Measurements from ENCODE around the gene NEDD1. TPM values are rescaled to one million over a fixed set of nuclear protein-coding genes. Genes with fewer than 3 reads are reported as not detected.

Gene NEDD1, protein sequence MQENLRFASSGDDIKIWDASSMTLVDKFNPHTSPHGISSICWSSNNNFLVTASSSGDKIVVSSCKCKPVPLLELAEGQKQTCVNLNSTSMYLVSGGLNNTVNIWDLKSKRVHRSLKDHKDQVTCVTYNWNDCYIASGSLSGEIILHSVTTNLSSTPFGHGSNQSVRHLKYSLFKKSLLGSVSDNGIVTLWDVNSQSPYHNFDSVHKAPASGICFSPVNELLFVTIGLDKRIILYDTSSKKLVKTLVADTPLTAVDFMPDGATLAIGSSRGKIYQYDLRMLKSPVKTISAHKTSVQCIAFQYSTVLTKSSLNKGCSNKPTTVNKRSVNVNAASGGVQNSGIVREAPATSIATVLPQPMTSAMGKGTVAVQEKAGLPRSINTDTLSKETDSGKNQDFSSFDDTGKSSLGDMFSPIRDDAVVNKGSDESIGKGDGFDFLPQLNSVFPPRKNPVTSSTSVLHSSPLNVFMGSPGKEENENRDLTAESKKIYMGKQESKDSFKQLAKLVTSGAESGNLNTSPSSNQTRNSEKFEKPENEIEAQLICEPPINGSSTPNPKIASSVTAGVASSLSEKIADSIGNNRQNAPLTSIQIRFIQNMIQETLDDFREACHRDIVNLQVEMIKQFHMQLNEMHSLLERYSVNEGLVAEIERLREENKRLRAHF
- total RNA-seq, result 10 to 100 TPM in 1 of 2 donors, 1 to 10 TPM in 1; 5.4 to 28.9 TPM
- polyA plus RNA-seq, result 1 to 10 TPM; 2.4 TPM

DNA sequence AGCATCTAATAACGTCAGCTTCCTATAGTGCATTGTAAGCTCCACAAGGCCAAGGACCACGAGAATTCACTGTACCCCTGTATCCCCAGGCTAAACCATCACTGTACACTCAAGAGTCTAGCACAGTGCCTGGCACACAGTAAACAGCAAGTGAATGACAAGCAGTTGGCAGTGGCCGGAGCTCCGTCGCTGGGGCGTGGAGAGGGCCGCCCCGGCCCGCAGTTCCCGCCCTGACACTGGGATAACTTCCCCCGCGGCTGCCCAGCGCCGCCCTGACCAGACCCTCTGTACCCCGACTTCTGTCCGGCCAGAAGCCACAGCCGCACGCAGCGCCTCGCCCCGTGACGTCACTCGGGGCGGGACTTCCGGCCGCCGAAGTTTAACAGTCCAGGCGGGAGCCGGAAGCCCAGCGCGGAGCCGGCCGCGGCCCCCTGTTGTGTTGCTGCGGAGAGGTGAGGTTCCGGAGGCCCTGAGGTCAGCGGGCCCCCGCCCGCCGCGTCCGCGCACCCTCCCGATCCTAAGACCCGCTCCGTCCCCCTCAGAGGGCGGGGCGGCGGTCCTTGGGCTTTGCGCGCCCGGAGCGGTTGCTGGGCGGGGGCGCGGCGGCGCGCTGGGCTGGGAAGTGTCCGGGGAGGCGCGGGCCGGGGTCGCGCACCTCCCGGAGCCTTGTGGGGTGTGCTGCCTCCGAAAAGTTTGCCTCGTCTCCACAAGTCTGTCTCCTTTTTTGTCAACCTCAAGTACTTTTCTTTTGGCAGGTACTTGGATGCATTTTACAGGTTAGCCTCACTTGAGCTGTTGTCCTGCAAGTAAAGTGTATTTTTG, at the start of gene NEDD1:
Gene NEDD1, plus strand, starts transcription at position 409 of the 822 bp plus-strand sequence. CDS start 2,503 bp downstream, outside the sequence.
- WGBS, result under 1% methylated on average over 68 of the region's 68 CpGs
- no peaks in the 10 kb centered on the region for H3K27me3 ChIP-seq (ENCODE audit: control insufficient read depth in 4 of 4, insufficient read depth in 4 of 4, low read length in 3 of 4)
- TF ChIP-seq FOXA2 (IDR thresholded peaks at IDR 0.05) (peak; percentile 27), RXRA (IDR thresholded peaks at IDR 0.05) (no peak), GABPA (IDR thresholded peaks at IDR 0.05 in 1 of 2, conservative IDR thresholded peaks at IDR 0.05 in 1 of 2) (peak; percentile 70 to 90)
- H3K9me3 ChIP-seq (ENCODE audit: control insufficient read depth in 4 of 4, low read length in 3 of 4), result no peaks in the 10 kb centered on the region
- peaks cover 0 to 11% (median 8%) of the 10 kb centered on the region in 4 donors for H3K4me1 ChIP-seq (ENCODE audit: control insufficient read depth in 4 of 4, insufficient read depth in 4 of 4, low read length in 3 of 4)
- H3K36me3 ChIP-seq (ENCODE audit: control insufficient read depth in 4 of 4, insufficient read depth in 3 of 4, low read depth in 1 of 4, low read length in 3 of 4), result no peaks in the 10 kb centered on the region
- peak; percentile 90 for DNase-seq (ENCODE audit: low spot score)
- H3K9ac ChIP-seq (ENCODE audit: low read depth in 1 of 2, low read length in 2 of 2), result peak within 1 kb of the TSS; percentile 85 to 95
- peak within 1 kb of the TSS; percentile 84 to 94 (median 86) for H3K4me3 ChIP-seq (ENCODE audit: low read depth in 1 of 3, low read length in 3 of 3)
- H3K27ac ChIP-seq (ENCODE audit: low read depth in 1 of 2, low read length in 2 of 2), result peak within 1 kb of the TSS; percentile 64 to 78

DNA sequence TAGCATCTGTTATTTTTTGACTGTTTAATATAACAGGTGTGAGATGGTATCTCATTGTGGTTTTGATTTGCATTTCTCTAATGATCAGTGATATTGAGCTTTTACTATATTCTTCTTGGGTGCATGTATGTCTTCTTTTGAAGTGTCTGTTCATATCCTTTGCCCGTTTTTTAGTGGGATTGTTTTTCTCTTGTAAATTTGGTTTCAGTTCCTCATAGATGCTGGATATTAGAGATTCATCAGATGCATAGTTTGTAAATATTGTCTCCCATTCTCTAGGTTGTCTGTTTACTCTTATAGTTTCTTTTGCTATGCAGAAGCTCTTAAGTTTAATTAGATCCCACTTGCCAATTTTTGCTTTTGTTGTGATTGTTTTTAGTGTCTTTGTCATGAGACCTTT, 48.9 kb upstream of the NEDD1 start:
- no peaks in the 10 kb centered on the region for H3K36me3 ChIP-seq (ENCODE audit: control insufficient read depth in 4 of 4, insufficient read depth in 3 of 4, low read depth in 1 of 4, low read length in 3 of 4)
- 54% methylated on average over 1 of the region's 1 CpG for WGBS
- no peaks in the 10 kb centered on the region for H3K9me3 ChIP-seq (ENCODE audit: control insufficient read depth in 4 of 4, low read length in 3 of 4)
- H3K4me3 ChIP-seq (ENCODE audit: low read depth in 1 of 3, low read length in 3 of 3), result no peak overlapping the region
- H3K27me3 ChIP-seq (ENCODE audit: control insufficient read depth in 4 of 4, insufficient read depth in 4 of 4, low read length in 3 of 4), result peaks cover 0 to 3% (median 0%) of the 10 kb centered on the region in 4 donors
- DNase-seq (ENCODE audit: low spot score), result no peak
- H3K9ac ChIP-seq (ENCODE audit: low read depth in 1 of 2, low read length in 2 of 2), result no peak overlapping the region
- TF ChIP-seq FOXA1 (IDR thresholded peaks at IDR 0.05) (no peak), NR2F2 (IDR thresholded peaks at IDR 0.05) (no peak), SP1 (IDR thresholded peaks at IDR 0.05) (no peak), FOXA2 (IDR thresholded peaks at IDR 0.05) (no peak)
- H3K4me1 ChIP-seq (ENCODE audit: control insufficient read depth in 4 of 4, insufficient read depth in 4 of 4, low read length in 3 of 4), result no peaks in the 10 kb centered on the region
- no peak overlapping the region for H3K27ac ChIP-seq (ENCODE audit: low read depth in 1 of 2, low read length in 2 of 2)

GRCh38 chr12:96861656-96862055, 45.4 kb upstream of the NEDD1 start:
- WGBS, result 80% methylated on average over 2 of the region's 2 CpGs
- no peak for DNase-seq (ENCODE audit: low spot score)
- Histone ChIP-seq H3K9ac (ENCODE audit: low read depth in 1 of 2, low read length in 2 of 2) (no peak overlapping the region), H3K36me3 (ENCODE audit: control insufficient read depth in 4 of 4, insufficient read depth in 3 of 4, low read depth in 1 of 4, low read length in 3 of 4) (no peaks in the 10 kb centered on the region), H3K9me3 (ENCODE audit: control insufficient read depth in 4 of 4, low read length in 3 of 4) (no peaks in the 10 kb centered on the region), H3K4me3 (ENCODE audit: low read depth in 1 of 3, low read length in 3 of 3) (no peak overlapping the region), H3K4me1 (ENCODE audit: control insufficient read depth in 4 of 4, insufficient read depth in 4 of 4, low read length in 3 of 4) (no peaks in the 10 kb centered on the region), H3K27ac (ENCODE audit: low read depth in 1 of 2, low read length in 2 of 2) (no peak overlapping the region), H3K27me3 (ENCODE audit: control insufficient read depth in 4 of 4, insufficient read depth in 4 of 4, low read length in 3 of 4) (peaks cover 0 to 3% (median 0%) of the 10 kb centered on the region in 4 donors)
- no peak for TF ChIP-seq HNF4A (conservative IDR thresholded peaks at IDR 0.05)

DNA sequence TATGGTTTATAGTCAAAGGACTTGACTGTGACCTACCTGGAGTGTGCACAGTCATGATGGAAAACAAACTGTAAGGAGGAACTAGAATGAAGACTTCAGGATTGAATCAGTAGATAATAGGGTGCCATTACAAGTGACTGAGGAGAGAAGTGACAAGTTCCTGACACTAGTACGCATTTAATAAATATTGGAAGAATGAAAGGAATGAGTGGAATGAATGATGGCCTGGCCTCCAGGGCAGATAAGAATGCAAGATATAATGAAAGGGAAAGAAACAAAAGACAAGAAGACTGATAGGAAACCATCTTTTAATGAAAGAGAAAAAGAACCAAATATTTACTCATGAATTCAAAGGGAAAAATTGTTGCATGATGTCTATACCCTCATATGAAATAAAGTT, 44.7 kb upstream of the NEDD1 start:
- Histone ChIP-seq H3K4me1 (ENCODE audit: control insufficient read depth in 4 of 4, insufficient read depth in 4 of 4, low read length in 3 of 4) (no peaks in the 10 kb centered on the region), H3K4me3 (ENCODE audit: low read depth in 1 of 3, low read length in 3 of 3) (no peak overlapping the region), H3K9me3 (ENCODE audit: control insufficient read depth in 4 of 4, low read length in 3 of 4) (no peaks in the 10 kb centered on the region), H3K36me3 (ENCODE audit: control insufficient read depth in 4 of 4, insufficient read depth in 3 of 4, low read depth in 1 of 4, low read length in 3 of 4) (no peaks in the 10 kb centered on the region), H3K27me3 (ENCODE audit: control insufficient read depth in 4 of 4, insufficient read depth in 4 of 4, low read length in 3 of 4) (peaks cover 0 to 3% (median 0%) of the 10 kb centered on the region in 4 donors), H3K9ac (ENCODE audit: low read depth in 1 of 2, low read length in 2 of 2) (no peak overlapping the region), H3K27ac (ENCODE audit: low read depth in 1 of 2, low read length in 2 of 2) (no peak overlapping the region)
- 55% methylated on average over 1 of the region's 1 CpG for WGBS
- TF ChIP-seq JUND (IDR thresholded peaks at IDR 0.05), result no peak
- TF ChIP-seq ZBTB33 (IDR thresholded peaks at IDR 0.05), result no peak
- no peak for TF ChIP-seq EGR1 (IDR thresholded peaks at IDR 0.05; ENCODE audit: low read depth in 2 of 2)
- no peak for TF ChIP-seq RAD21 (IDR thresholded peaks at IDR 0.05)
- TF ChIP-seq HNF4A (conservative IDR thresholded peaks at IDR 0.05), result no peak
- no peak for TF ChIP-seq HNF4G (IDR thresholded peaks at IDR 0.05)
- no peak for TF ChIP-seq YY1 (IDR thresholded peaks at IDR 0.05)
- TF ChIP-seq, protein P1, sequence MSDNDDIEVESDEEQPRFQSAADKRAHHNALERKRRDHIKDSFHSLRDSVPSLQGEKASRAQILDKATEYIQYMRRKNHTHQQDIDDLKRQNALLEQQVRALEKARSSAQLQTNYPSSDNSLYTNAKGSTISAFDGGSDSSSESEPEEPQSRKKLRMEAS (IDR thresholded peaks at IDR 0.05), result no peak
- no peak for DNase-seq (ENCODE audit: low spot score)
